ENCODE data around the gene GNB1L.

Gene GNB1L

GRCh38 chr22:19853058-19853878 is 1.4 kb downstream of the GNB1L start:
- peak overlapping the region; percentile 96 for H3K4me3 ChIP-seq (ENCODE audit: insufficient read length, low read depth)
- peaks cover 2% of the 10 kb centered on the region; the same call in 1 of the 2 replicates for H3K9me3 ChIP-seq (ENCODE audit: insufficient read depth, low read length)
- peaks cover 53% of the 10 kb centered on the region for H3K36me3 ChIP-seq (ENCODE audit: insufficient read depth, insufficient read length, low read length)
- H3K4me1 ChIP-seq (ENCODE audit: insufficient read depth, insufficient read length): peaks cover 12% of the 10 kb centered on the region
- no peak for TF ChIP-seq SUZ12 (IDR thresholded peaks at IDR 0.05; ENCODE audit: extremely low read depth, insufficient read depth, insufficient read length)
- TF ChIP-seq YY1 (IDR thresholded peaks at IDR 0.05; ENCODE audit: insufficient read depth, insufficient read length): no peak
- TF ChIP-seq ZNF274 (IDR thresholded peaks at IDR 0.05; ENCODE audit: low read depth, low read length): no peak
- DNase-seq (ENCODE audit: low read depth, low spot score): no peak
- no peaks in the 10 kb centered on the region for H3K27me3 ChIP-seq (ENCODE audit: insufficient read depth, insufficient read length)
- H3K9ac ChIP-seq (ENCODE audit: insufficient read length, low read depth): peak overlapping the region; percentile 96

- no peaks in the 10 kb centered on the region for H3K27me3 ChIP-seq (ENCODE audit: insufficient read depth, insufficient read length)
- H3K9ac ChIP-seq (ENCODE audit: insufficient read length, low read depth): no peak overlapping the region
- H3K36me3 ChIP-seq (ENCODE audit: insufficient read depth, insufficient read length, low read length): peaks cover 59% of the 10 kb centered on the region
- no peak overlapping the region for H3K4me3 ChIP-seq (ENCODE audit: insufficient read length, low read depth)
- H3K9me3 ChIP-seq (ENCODE audit: insufficient read depth, low read length): peaks cover 11% of the 10 kb centered on the region; the same call in 1 of the 2 replicates
- peaks cover 12% of the 10 kb centered on the region for H3K4me1 ChIP-seq (ENCODE audit: insufficient read depth, insufficient read length)
- DNase-seq (ENCODE audit: low read depth, low spot score): no peak
- no peak for TF ChIP-seq ZNF274 (IDR thresholded peaks at IDR 0.05; ENCODE audit: low read depth, low read length)
- TF ChIP-seq YY1 (IDR thresholded peaks at IDR 0.05; ENCODE audit: insufficient read depth, insufficient read length): no peak
- no peak for TF ChIP-seq SUZ12 (IDR thresholded peaks at IDR 0.05; ENCODE audit: extremely low read depth, insufficient read depth, insufficient read length)
Observed at GRCh38 chr22:19852177-19852781, 2.4 kb downstream of the GNB1L start.

- peaks cover 12% of the 10 kb centered on the region for H3K4me1 ChIP-seq (ENCODE audit: insufficient read depth, insufficient read length)
- no peak for DNase-seq (ENCODE audit: low read depth, low spot score)
- no peak for TF ChIP-seq YY1 (IDR thresholded peaks at IDR 0.05; ENCODE audit: insufficient read depth, insufficient read length)
- H3K36me3 ChIP-seq (ENCODE audit: insufficient read depth, insufficient read length, low read length): peaks cover 64% of the 10 kb centered on the region
- no peak overlapping the region for H3K9ac ChIP-seq (ENCODE audit: insufficient read length, low read depth)
- H3K27me3 ChIP-seq (ENCODE audit: insufficient read depth, insufficient read length): no peaks in the 10 kb centered on the region
- H3K4me3 ChIP-seq (ENCODE audit: insufficient read length, low read depth): no peak overlapping the region
- H3K9me3 ChIP-seq (ENCODE audit: insufficient read depth, low read length): peaks cover 16% of the 10 kb centered on the region; the same call in 1 of the 2 replicates
Observed at GRCh38 chr22:19851291-19852176, 3.1 kb downstream of the GNB1L start.

GRCh38 chr22:19850763-19851109 is 3.9 kb downstream of the GNB1L start:
- Histone ChIP-seq H3K9ac (ENCODE audit: insufficient read length, low read depth) (no peak overlapping the region), H3K27me3 (ENCODE audit: insufficient read depth, insufficient read length) (no peaks in the 10 kb centered on the region), H3K9me3 (ENCODE audit: insufficient read depth, low read length) (peaks cover 16% of the 10 kb centered on the region; the same call in 1 of the 2 replicates), H3K4me1 (ENCODE audit: insufficient read depth, insufficient read length) (peaks cover 12% of the 10 kb centered on the region), H3K4me3 (ENCODE audit: insufficient read length, low read depth) (no peak overlapping the region), H3K36me3 (ENCODE audit: insufficient read depth, insufficient read length, low read length) (peaks cover 61% of the 10 kb centered on the region)
- DNase-seq (ENCODE audit: low read depth, low spot score): no peak
- TF ChIP-seq YY1 (IDR thresholded peaks at IDR 0.05; ENCODE audit: insufficient read depth, insufficient read length) (no peak), ZNF274 (IDR thresholded peaks at IDR 0.05; ENCODE audit: low read depth, low read length) (no peak), SUZ12 (IDR thresholded peaks at IDR 0.05; ENCODE audit: extremely low read depth, insufficient read depth, insufficient read length) (no peak)

GRCh38 chr22:19849835-19850762 is 4.6 kb downstream of the GNB1L start:
- H3K9ac ChIP-seq (ENCODE audit: insufficient read length, low read depth): no peak overlapping the region
- no peaks in the 10 kb centered on the region for H3K27me3 ChIP-seq (ENCODE audit: insufficient read depth, insufficient read length)
- peaks cover 16% of the 10 kb centered on the region; the same call in 1 of the 2 replicates for H3K9me3 ChIP-seq (ENCODE audit: insufficient read depth, low read length)
- no peak overlapping the region for H3K4me3 ChIP-seq (ENCODE audit: insufficient read length, low read depth)
- no peak for DNase-seq (ENCODE audit: low read depth, low spot score)
- H3K4me1 ChIP-seq (ENCODE audit: insufficient read depth, insufficient read length): peaks cover 15% of the 10 kb centered on the region
- no peak for TF ChIP-seq ZNF274 (IDR thresholded peaks at IDR 0.05; ENCODE audit: low read depth, low read length)
- no peak for TF ChIP-seq YY1 (IDR thresholded peaks at IDR 0.05; ENCODE audit: insufficient read depth, insufficient read length)
- TF ChIP-seq SUZ12 (IDR thresholded peaks at IDR 0.05; ENCODE audit: extremely low read depth, insufficient read depth, insufficient read length): no peak
- peaks cover 59% of the 10 kb centered on the region for H3K36me3 ChIP-seq (ENCODE audit: insufficient read depth, insufficient read length, low read length)

Measured in NT2/D1 (cell line).